IMR-90 (cell line): ENCODE measurements around the gene SLC6A9.
A peak's percentile ranks its signal among the peaks of the same experiment; 100 is the strongest.

Source experiments
- CEBPB ChIP-seq: IDR thresholded peaks from 2 replicates; pipeline ENCODE4 v1.6.1; 2012; ENCODE audit warnings: low read depth, low read length, improper control_type of control experiment
- CHD1 ChIP-seq: IDR thresholded peaks from 2 replicates; pipeline ENCODE4 v1.6.1; 2012; ENCODE audit warnings: low read depth, low read length, improper control_type of control experiment
- MAZ ChIP-seq: IDR thresholded peaks from 2 replicates; pipeline ENCODE4 v1.6.1; 2012; ENCODE audit warnings: low read depth, mild to moderate bottlenecking, low read length, improper control_type of control experiment, moderate library complexity, borderline replicate concordance
- MXI1 ChIP-seq: IDR thresholded peaks from 2 replicates; pipeline ENCODE4 v1.6.1; 2012; ENCODE audit warnings: low read depth, mild to moderate bottlenecking, low read length, moderate library complexity, borderline replicate concordance
- POLR2A ChIP-seq: IDR thresholded peaks from 2 replicates; pipeline ENCODE4 v1.6.1; 2012; ENCODE audit warnings: mild to moderate bottlenecking, low read depth, low read length
- RAD21 ChIP-seq: IDR thresholded peaks from 2 replicates; pipeline ENCODE4 v1.6.1; 2012; ENCODE audit warnings: low read length, improper control_type of control experiment
- RCOR1 ChIP-seq: IDR thresholded peaks from 2 replicates; pipeline ENCODE4 v1.6.1; 2012; ENCODE audit warnings: mild to moderate bottlenecking, low read length, improper control_type of control experiment; ENCODE audit not compliant: insufficient replicate concordance
- SMC3 ChIP-seq: fragments of 150-350 bp; IDR thresholded peaks from 2 replicates; pipeline ENCODE4 v1.6.1; 2016; ENCODE audit warnings: low read depth, mild to moderate bottlenecking, antibody characterized with exemption, low read length, moderate library complexity
- TF ChIP-seq, protein P1 (sequence below): conservative IDR thresholded peaks from 2 replicates; pipeline ENCODE4 v1.5.1; 2012; ENCODE audit warnings: mild to moderate bottlenecking, low read depth, low read length, improper control_type of control experiment
- TF ChIP-seq, protein P2 (sequence below): fragments of 150-350 bp; IDR thresholded peaks from 2 replicates; pipeline ENCODE4 v1.6.1; 2016; ENCODE audit warnings: low read depth, mild to moderate bottlenecking, low read length, moderate library complexity, borderline replicate concordance

DNA sequence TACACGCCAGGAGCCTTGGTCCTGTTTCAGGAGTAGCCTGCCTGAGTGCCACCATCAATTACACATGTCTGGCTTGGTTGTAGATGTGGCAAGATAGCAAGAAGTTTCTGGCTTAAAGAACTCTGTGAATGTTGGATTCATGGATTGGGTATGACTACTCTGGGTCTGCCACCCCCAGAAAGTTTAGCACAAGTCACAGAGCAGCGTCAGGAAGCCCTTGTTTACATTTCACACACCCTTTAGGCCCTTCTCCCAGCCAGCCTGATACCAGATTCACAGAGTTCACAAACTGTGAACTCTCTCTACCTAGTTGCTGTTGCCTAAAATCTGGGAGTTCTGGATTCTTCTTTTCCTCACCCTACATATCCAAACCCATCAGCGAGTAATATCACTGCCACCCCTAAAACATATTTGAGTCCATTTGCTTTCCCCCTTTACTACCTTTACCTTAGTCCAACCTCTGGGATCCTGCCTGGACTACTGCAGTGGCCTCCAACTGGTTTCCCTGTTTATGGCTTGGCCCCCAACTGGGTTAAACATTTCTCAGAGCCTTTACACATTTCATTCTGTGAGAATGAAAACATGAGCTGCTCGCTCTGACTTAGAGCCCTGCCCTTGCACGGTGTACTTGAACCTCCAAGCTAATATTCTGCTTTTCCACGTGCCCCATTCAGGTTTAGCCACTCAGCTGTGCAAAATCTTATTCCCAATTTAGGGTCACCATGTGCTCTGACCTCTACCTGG, 43.9 kb downstream of the SLC6A9 start:
- TF ChIP-seq, protein P1, sequence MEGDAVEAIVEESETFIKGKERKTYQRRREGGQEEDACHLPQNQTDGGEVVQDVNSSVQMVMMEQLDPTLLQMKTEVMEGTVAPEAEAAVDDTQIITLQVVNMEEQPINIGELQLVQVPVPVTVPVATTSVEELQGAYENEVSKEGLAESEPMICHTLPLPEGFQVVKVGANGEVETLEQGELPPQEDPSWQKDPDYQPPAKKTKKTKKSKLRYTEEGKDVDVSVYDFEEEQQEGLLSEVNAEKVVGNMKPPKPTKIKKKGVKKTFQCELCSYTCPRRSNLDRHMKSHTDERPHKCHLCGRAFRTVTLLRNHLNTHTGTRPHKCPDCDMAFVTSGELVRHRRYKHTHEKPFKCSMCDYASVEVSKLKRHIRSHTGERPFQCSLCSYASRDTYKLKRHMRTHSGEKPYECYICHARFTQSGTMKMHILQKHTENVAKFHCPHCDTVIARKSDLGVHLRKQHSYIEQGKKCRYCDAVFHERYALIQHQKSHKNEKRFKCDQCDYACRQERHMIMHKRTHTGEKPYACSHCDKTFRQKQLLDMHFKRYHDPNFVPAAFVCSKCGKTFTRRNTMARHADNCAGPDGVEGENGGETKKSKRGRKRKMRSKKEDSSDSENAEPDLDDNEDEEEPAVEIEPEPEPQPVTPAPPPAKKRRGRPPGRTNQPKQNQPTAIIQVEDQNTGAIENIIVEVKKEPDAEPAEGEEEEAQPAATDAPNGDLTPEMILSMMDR: no peak
- no peak for TF ChIP-seq RAD21
- TF ChIP-seq, protein P2, sequence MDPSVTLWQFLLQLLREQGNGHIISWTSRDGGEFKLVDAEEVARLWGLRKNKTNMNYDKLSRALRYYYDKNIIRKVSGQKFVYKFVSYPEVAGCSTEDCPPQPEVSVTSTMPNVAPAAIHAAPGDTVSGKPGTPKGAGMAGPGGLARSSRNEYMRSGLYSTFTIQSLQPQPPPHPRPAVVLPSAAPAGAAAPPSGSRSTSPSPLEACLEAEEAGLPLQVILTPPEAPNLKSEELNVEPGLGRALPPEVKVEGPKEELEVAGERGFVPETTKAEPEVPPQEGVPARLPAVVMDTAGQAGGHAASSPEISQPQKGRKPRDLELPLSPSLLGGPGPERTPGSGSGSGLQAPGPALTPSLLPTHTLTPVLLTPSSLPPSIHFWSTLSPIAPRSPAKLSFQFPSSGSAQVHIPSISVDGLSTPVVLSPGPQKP: no peak
- TF ChIP-seq MAZ: no peak
- TF ChIP-seq POLR2A: no peak
- TF ChIP-seq MXI1: no peak
- TF ChIP-seq CEBPB: peak; percentile 38; the same call in 1 of the 2 replicates
- TF ChIP-seq CHD1: no peak
- no peak for TF ChIP-seq RCOR1
- no peak for TF ChIP-seq SMC3
